Measurements from ENCODE around the gene GMPR2.

Gene GMPR2

DNA sequence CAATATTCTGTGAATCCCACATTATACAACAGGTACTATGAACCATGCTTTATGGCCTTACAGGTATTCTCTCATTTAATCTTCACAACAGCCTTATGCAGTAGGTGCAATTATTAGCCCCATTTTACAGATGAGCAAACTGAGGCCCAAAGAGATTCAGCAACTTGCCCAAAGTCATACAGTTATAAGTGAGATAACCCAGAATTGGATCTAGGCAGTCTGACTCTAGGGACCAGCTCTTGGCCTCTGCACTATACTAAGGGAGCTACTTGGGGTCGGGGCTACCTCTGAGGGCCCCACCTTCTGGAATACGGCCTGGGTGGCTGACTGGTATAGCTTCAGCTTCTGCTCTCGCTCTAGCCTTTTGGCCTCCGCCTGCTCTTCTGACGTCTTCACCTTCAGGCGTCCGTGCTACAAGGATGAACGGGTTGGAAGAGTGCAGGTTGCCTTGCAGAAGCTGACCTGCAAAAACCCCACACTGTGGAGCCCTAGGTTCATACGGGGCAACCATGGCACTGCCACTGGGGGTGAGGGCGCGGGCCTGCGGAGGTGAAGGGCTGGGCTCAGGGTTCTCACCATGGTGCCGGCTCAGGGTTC is 37.9 kb downstream of the GMPR2 start:
- DNase-seq: no peak

GRCh38 chr14:24271134-24271833 is 38.6 kb downstream of the GMPR2 start, which contains the start of gene RABGGTA:
TSS of gene RABGGTA (minus strand) at chr14:24271597. CDS start at chr14:24271115, 482 bp downstream.
- peak; percentile 84 for DNase-seq

DNA sequence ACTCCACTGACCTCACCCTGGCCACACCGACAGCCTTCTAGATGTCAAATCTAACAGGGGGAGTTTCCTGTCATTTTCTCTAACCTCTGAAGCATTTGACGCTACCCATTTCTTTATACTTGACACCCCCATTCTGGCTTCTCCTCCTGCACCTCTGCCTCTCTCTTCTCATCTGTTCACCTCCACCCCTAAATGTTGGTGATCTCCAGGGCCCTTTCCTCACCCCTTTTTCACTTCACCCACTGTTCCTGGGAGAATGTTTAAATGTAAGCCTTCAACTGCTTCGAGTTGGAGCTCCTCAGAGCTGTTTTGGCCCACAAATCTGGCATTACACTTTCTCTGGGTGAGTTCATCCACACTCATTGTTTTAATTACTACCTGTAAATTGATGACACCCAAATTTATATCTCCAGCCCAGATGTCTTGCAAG is 39.1 kb downstream of the GMPR2 start:
- no peak for DNase-seq

GRCh38 chr14:24272467-24272866 is 39.7 kb downstream of the GMPR2 start:
- no peak for DNase-seq

DNA sequence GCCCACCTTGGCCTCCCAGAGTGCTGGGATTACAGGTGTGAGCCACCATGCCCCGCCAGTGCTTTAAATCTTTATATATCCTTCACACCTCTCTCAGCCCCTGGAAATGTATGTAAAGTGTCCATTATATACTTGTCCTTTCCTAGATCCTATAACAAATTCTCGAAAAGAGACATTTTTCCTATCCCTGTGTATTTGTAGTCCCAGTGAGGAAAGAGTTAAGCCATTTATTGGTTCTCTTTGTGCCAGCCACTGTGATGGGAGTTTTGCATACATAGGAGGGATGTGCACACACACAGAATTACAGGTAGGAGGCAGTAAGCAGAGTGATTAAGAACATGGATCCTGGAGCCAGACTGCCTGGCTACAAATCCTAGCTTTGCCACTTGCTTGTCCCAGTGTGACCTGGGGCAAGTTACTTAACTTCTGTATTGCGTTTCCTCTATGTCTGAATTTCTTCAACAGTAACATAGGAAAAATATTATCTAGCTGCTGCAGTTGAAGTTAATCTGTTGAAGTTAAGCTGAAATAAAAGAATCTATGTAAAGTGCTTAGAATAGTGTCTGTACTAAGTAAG is 40.8 kb downstream of the GMPR2 start:
- no peak for DNase-seq

- no peak for DNase-seq
Measured at GRCh38 chr14:24274101-24274543, 41.4 kb downstream of the GMPR2 start.

GRCh38 chr14:24277071-24277470 is 44.3 kb downstream of the GMPR2 start:
- DNase-seq: no peak

GRCh38 chr14:24277606-24278321 is 45.0 kb downstream of the GMPR2 start:
- DNase-seq: no peak

- no peak for DNase-seq
Measured at GRCh38 chr14:24278424-24278823, 45.7 kb downstream of the GMPR2 start.

DNA sequence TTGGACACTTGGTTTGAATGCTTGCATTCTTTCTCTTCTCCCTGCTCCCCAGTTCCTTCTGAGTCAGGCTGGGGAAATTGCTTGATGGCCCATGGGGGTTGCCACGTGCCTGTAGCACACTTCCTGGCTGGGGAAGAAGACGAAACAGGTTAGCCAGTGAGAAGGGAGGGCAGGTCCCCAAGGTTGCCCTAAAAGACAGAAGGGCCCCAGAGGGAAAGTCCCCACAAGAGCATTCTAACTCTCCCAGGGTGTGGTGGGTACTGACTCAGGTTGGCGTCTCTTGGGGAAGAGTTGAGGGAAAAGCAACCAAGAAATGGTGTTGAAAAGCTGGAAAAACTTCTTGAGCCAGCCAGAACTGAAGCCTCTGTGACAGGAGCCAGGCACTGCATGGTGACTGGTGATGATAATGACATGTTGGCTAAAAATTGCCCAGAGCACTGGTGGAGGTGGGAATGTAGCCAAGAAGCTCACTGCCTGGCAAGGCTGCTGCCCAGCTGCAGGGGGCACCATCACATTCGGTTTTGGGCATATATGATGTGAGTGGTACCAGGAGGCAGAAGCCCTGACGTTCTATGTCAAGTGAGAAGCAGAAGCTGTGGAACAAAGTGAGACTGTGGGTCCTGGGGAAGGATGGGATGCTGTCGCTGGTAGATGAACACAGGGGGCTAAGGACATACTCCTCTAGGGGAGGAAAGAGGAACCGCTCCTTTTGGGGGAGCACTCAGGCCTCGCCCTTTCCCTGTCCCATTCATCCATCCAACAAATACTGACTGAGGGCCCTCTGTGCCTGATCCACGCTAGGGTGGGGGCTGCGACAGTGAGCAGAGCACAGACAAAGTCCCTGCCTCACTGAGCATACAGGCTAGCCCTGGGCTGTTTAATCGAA is 46.8 kb downstream of the GMPR2 start:
- no peak for DNase-seq

- no peak for DNase-seq
Measured at GRCh38 chr14:24280797-24281460, 48.2 kb downstream of the GMPR2 start.

DNA sequence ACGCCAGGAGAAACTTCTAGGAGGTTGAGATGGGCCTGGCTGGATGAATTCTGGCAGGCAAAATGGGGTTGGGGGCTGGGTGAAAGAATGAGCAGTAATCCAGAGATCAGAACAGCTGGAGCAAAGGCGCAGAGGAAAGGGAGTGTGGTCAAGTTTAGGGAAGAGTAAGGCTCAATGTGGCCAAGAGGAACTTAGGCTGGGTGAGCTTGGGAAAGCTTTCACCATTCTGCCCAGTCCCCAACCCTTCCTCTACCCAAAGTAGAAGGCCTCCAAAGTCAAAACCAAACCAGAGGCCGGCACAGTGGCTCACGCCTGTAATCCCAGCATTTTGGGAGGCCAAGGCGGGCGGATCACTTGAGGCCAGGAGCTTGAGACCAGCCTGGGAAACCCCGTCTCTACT is 48.9 kb downstream of the GMPR2 start:
- no peak for DNase-seq

GRCh38 chr14:24282736-24283135 is 50.0 kb downstream of the GMPR2 start:
- DNase-seq: no peak

GRCh38 chr14:24283796-24284460 is 51.2 kb downstream of the GMPR2 start:
- DNase-seq: no peak

- no peak for DNase-seq
Measured at GRCh38 chr14:24284501-24285035, 51.8 kb downstream of the GMPR2 start.

- no peak for DNase-seq
Measured at GRCh38 chr14:24285351-24285750, 52.6 kb downstream of the GMPR2 start.

DNA sequence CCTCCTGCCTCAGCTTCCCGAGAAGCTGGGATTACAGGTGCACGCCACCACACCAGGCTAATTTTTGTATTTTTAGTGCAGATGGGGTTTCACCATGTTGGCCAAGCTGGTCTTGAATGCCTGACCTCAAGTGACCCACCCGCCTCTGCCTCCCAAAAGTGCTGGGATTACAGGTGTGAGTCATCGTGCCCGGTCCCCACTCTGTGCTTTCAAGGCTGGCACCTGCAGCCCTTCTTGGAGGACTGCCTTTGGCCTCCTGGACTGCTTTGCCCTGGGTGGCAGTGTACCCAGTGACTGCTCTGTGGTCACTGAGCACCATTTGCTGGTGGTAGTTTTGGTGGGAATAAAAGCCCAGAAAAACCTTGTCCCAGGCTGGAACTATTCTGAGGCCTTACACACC is 54.3 kb downstream of the GMPR2 start:
- DNase-seq: no peak

All from effector CD8-positive, alpha-beta T cell (primary cell).